SJSA1 (cell line): ENCODE measurements around the gene RABGEF1. TPM values are rescaled to one million over a fixed set of nuclear protein-coding genes. Genes with fewer than 3 reads are reported as not detected.
"Not testable (repeated sequence)": the region's sequence is repeated elsewhere in the genome, so short reads cannot be mapped to it uniquely, and the experiment has no call there.

Experiments
- DNase-seq, 2 experiments: peaks; one replicate each; pipeline ENCODE4 v3.0.0-alpha.2; 2015 to 2020; ENCODE audit warnings: low spot score in 2 of 2, low read depth in 1 of 2
- H3K27ac ChIP-seq: fragments of 250-450 bp; sonication (Bioruptor Pico); 2 replicates; pipeline ENCODE4 v1.5.1; 2020; ENCODE audit warnings: mild to moderate bottlenecking, moderate library complexity
- H3K27me3 ChIP-seq: fragments of 250-450 bp; sonication (Bioruptor Pico); replicated peaks from 2 replicates; pipeline ENCODE4 v1.5.1; 2020; ENCODE audit warnings: mild to moderate bottlenecking, moderate library complexity
- H3K36me3 ChIP-seq: fragments of 250-450 bp; sonication (Bioruptor Pico); 2 replicates; pipeline ENCODE4 v1.5.1; 2020; ENCODE audit warnings: mild to moderate bottlenecking
- H3K4me1 ChIP-seq: fragments of 250-450 bp; sonication (Bioruptor Pico); replicated peaks from 2 replicates; pipeline ENCODE4 v1.6.1; 2021; ENCODE audit warnings: mild to moderate bottlenecking
- H3K4me3 ChIP-seq: fragments of 250-450 bp; sonication (Bioruptor Pico); 2 replicates; pipeline ENCODE4 v1.5.1; 2020; ENCODE audit warnings: mild to moderate bottlenecking
- H3K9me3 ChIP-seq: fragments of 250-450 bp; sonication (Bioruptor Pico); replicated peaks from 2 replicates; pipeline ENCODE4 v1.5.1; 2020; ENCODE audit warnings: mild to moderate bottlenecking
- total RNA-seq: library from RNA; depleted of rRNA; stranded (reverse); fragments of >200 nt; shearing (Covaris generic); gene quantifications from 2 replicates; pipeline ENCODE4 v1.2.3, GENCODE V29; 2014

The RABGEF1 gene
- total RNA-seq, 1 experiment from 2014 or later, result 34.2 TPM

GRCh38 chr7:66716634-66717033 is 23.9 kb upstream of the RABGEF1 start:
- H3K27me3 ChIP-seq, H3K9me3 ChIP-seq, H3K4me1 ChIP-seq, H3K27ac ChIP-seq, H3K4me3 ChIP-seq: not testable (repeated sequence)
- DNase-seq, result peak in 1 of 2 experiments; percentile 9
- H3K36me3 ChIP-seq, result peaks cover 18% of the 10 kb centered on the region; the same call in 1 of the 2 replicates

- Histone ChIP-seq H3K27ac (no peak overlapping the region), H3K9me3 (peaks cover 2% of the 10 kb centered on the region; the same call in 1 of the 2 replicates), H3K4me1 (no peaks in the 10 kb centered on the region), H3K36me3 (peaks cover 14% of the 10 kb centered on the region), H3K27me3 (no peaks in the 10 kb centered on the region), H3K4me3 (no peak overlapping the region)
- no peak for DNase-seq
These were observed 20.0 kb upstream of the RABGEF1 start for GRCh38 chr7:66720561-66720960.

GRCh38 chr7:66725843-66726242 is 14.7 kb upstream of the RABGEF1 start:
- Histone ChIP-seq H3K27ac (no peak overlapping the region), H3K36me3 (peaks cover 10% of the 10 kb centered on the region), H3K9me3 (peaks cover 2% of the 10 kb centered on the region; the same call in 1 of the 2 replicates), H3K4me1 (no peaks in the 10 kb centered on the region), H3K27me3 (no peaks in the 10 kb centered on the region), H3K4me3 (no peak overlapping the region)
- no peak for DNase-seq

GRCh38 chr7:66727058-66727457 is 13.5 kb upstream of the RABGEF1 start:
- peaks cover 10% of the 10 kb centered on the region for H3K36me3 ChIP-seq
- H3K27ac ChIP-seq, result no peak overlapping the region
- peaks cover 2% of the 10 kb centered on the region; the same call in 1 of the 2 replicates for H3K9me3 ChIP-seq
- no peak overlapping the region for H3K4me3 ChIP-seq
- no peaks in the 10 kb centered on the region for H3K4me1 ChIP-seq
- no peaks in the 10 kb centered on the region for H3K27me3 ChIP-seq
- no peak for DNase-seq

GRCh38 chr7:66728571-66728970 is 12.0 kb upstream of the RABGEF1 start:
- Histone ChIP-seq H3K4me1 (no peaks in the 10 kb centered on the region), H3K27me3 (no peaks in the 10 kb centered on the region), H3K9me3 (peaks cover 2% of the 10 kb centered on the region; the same call in 1 of the 2 replicates), H3K27ac (no peak overlapping the region), H3K4me3 (no peak overlapping the region), H3K36me3 (peaks cover 7% of the 10 kb centered on the region)
- DNase-seq, result no peak

- Histone ChIP-seq H3K27me3 (no peaks in the 10 kb centered on the region), H3K4me3 (no peak overlapping the region), H3K4me1 (no peaks in the 10 kb centered on the region), H3K27ac (no peak overlapping the region), H3K36me3 (peaks cover 7% of the 10 kb centered on the region), H3K9me3 (0 out of 2 replicates have a peak, but pooled peaks cover 2% of the 10 kb centered on the region)
- DNase-seq, result no peak
These were observed 11.3 kb upstream of the RABGEF1 start for GRCh38 chr7:66729274-66729673.

- no peak overlapping the region for H3K4me3 ChIP-seq
- H3K9me3 ChIP-seq, result 0 out of 2 replicates have a peak, but pooled peaks cover 2% of the 10 kb centered on the region
- peaks cover 8% of the 10 kb centered on the region; the same call in 1 of the 2 replicates for H3K36me3 ChIP-seq
- DNase-seq, result no peak
- no peak overlapping the region for H3K27ac ChIP-seq
- H3K27me3 ChIP-seq, result no peaks in the 10 kb centered on the region
- H3K4me1 ChIP-seq, result no peaks in the 10 kb centered on the region
These were observed 8.5 kb upstream of the RABGEF1 start for GRCh38 chr7:66731986-66732385.

GRCh38 chr7:66732439-66732838 is 8.1 kb upstream of the RABGEF1 start:
- no peak overlapping the region for H3K27ac ChIP-seq
- H3K27me3 ChIP-seq, result no peaks in the 10 kb centered on the region
- 0 out of 2 replicates have a peak, but pooled peaks cover 2% of the 10 kb centered on the region for H3K9me3 ChIP-seq
- H3K4me3 ChIP-seq, result no peak overlapping the region
- no peaks in the 10 kb centered on the region for H3K4me1 ChIP-seq
- H3K36me3 ChIP-seq, result peaks cover 8% of the 10 kb centered on the region; the same call in 1 of the 2 replicates
- no peak for DNase-seq

GRCh38 chr7:66734006-66734405 is 6.5 kb upstream of the RABGEF1 start:
- no peak for DNase-seq
- Histone ChIP-seq H3K9me3 (0 out of 2 replicates have a peak, but pooled peaks cover 2% of the 10 kb centered on the region), H3K36me3 (peaks cover 11% of the 10 kb centered on the region; the same call in 1 of the 2 replicates), H3K27ac (no peak overlapping the region), H3K4me3 (no peak overlapping the region), H3K27me3 (no peaks in the 10 kb centered on the region), H3K4me1 (no peaks in the 10 kb centered on the region)

GRCh38 chr7:66735154-66735553 is 5.4 kb upstream of the RABGEF1 start:
- no peak for DNase-seq
- Histone ChIP-seq H3K4me1 (peaks cover 3% of the 10 kb centered on the region; the same call in 1 of the 2 replicates), H3K27me3 (no peaks in the 10 kb centered on the region), H3K36me3 (peaks cover 17% of the 10 kb centered on the region), H3K27ac (no peak overlapping the region), H3K9me3 (0 out of 2 replicates have a peak, but pooled peaks cover 2% of the 10 kb centered on the region), H3K4me3 (no peak overlapping the region)

GRCh38 chr7:66735850-66736249 is 4.7 kb upstream of the RABGEF1 start:
- peaks cover 19% of the 10 kb centered on the region for H3K36me3 ChIP-seq
- no peak overlapping the region for H3K27ac ChIP-seq
- no peaks in the 10 kb centered on the region for H3K27me3 ChIP-seq

GRCh38 chr7:66736892-66737291 is 3.6 kb upstream of the RABGEF1 start:
- peaks cover 21% of the 10 kb centered on the region for H3K36me3 ChIP-seq
- H3K27ac ChIP-seq, result no peak overlapping the region
- peaks cover 7% of the 10 kb centered on the region for H3K4me1 ChIP-seq
- peak in 1 of 2 experiments; percentile 0 for DNase-seq
- H3K9me3 ChIP-seq, result 0 out of 2 replicates have a peak, but pooled peaks cover 2% of the 10 kb centered on the region
- H3K4me3 ChIP-seq, result no peak overlapping the region
- H3K27me3 ChIP-seq, result no peaks in the 10 kb centered on the region

More at GRCh38 chr7:66735850-66736249, 4.7 kb upstream of the RABGEF1 start:
- Histone ChIP-seq H3K4me1 (peaks cover 3% of the 10 kb centered on the region; the same call in 1 of the 2 replicates), H3K4me3 (no peak overlapping the region), H3K9me3 (0 out of 2 replicates have a peak, but pooled peaks cover 2% of the 10 kb centered on the region)
- DNase-seq, result no peak

- peak in 1 of 2 experiments; percentile 21 for DNase-seq
- Histone ChIP-seq H3K27me3 (no peaks in the 10 kb centered on the region), H3K36me3 (peaks cover 23% of the 10 kb centered on the region), H3K4me3 (no peak overlapping the region), H3K4me1 (peaks cover 15% of the 10 kb centered on the region), H3K27ac (no peak overlapping the region), H3K9me3 (0 out of 2 replicates have a peak, but pooled peaks cover 2% of the 10 kb centered on the region)
These were observed 2.9 kb upstream of the RABGEF1 start for GRCh38 chr7:66737667-66738066.

GRCh38 chr7:66739477-66739876 is 1.1 kb upstream of the RABGEF1 start:
- no peak for DNase-seq
- H3K9me3 ChIP-seq, result 0 out of 2 replicates have a peak, but pooled peaks cover 2% of the 10 kb centered on the region
- H3K4me3 ChIP-seq, result peak overlapping the region; percentile 70
- H3K27ac ChIP-seq, result peak overlapping the region; percentile 73; the same call in 1 of the 2 replicates
- peaks cover 27% of the 10 kb centered on the region for H3K36me3 ChIP-seq
- H3K27me3 ChIP-seq, result no peaks in the 10 kb centered on the region
- H3K4me1 ChIP-seq, result peaks cover 17% of the 10 kb centered on the region
